H1 (cell line): ENCODE data around the gene TMEM18. TPM values are rescaled to one million over a fixed set of nuclear protein-coding genes. Genes with fewer than 3 reads are reported as not detected.

ENCODE experiments used
- CTCF ChIA-PET: fragments of 300-600 bp; sonication (Branson Sonifier 250); formaldehyde crosslinking; loops from one replicate; lab custom pipeline; 2021; ENCODE audit not compliant: partially characterized antibody; lab: Charles Lee
- POLR2A ChIA-PET: fragments of 300-600 bp; sonication (Branson Sonifier 250); formaldehyde crosslinking; loops from one replicate; lab custom pipeline; 2021; ENCODE audit warnings: inconsistent platforms; ENCODE audit not compliant: partially characterized antibody; lab: Charles Lee
- DNase-seq, 2 experiments: peaks; one replicate each; pipeline versions ENCODE4 v3.0.0 to v3.0.0-alpha.2; 2010 to 2022; ENCODE audit warnings: low spot score in 2 of 2, low read depth in 1 of 2, mixed read lengths in 1 of 2
- FAIRE-seq: peaks from 2 replicates; lab custom pipeline; 2011; peaks lifted over from hg19 to GRCh38; lab: Jason Lieb, UNC
- H2AFZ ChIP-seq: 2 replicates; pipeline ENCODE4 v1.8.1; 2012; ENCODE audit warnings: low read length, inconsistent platforms
- H2AK5ac ChIP-seq: 2 replicates; pipeline ENCODE4 v1.6.1; 2013; ENCODE audit warnings: low read depth, low read length
- H2BK120ac ChIP-seq: replicated peaks from 2 replicates; pipeline ENCODE3; 2013; ENCODE audit warnings: low read depth, low read length, inconsistent platforms
- H2BK12ac ChIP-seq: 2 replicates; pipeline ENCODE4 v1.6.1; 2013; ENCODE audit warnings: low read depth, low read length
- H2BK15ac ChIP-seq: 2 replicates; pipeline ENCODE4 v1.6.1; 2013; ENCODE audit warnings: low read length
- H2BK20ac ChIP-seq: 2 replicates; pipeline ENCODE4 v1.6.1; 2013; ENCODE audit warnings: low read length
- H2BK5ac ChIP-seq: 2 replicates; pipeline ENCODE4 v1.6.1; 2013; ENCODE audit warnings: low read depth, low read length
- H3K14ac ChIP-seq: 2 replicates; pipeline ENCODE4 v1.6.1; 2013; ENCODE audit warnings: inconsistent platforms; ENCODE audit not compliant: insufficient read length
- H3K18ac ChIP-seq: 2 replicates; pipeline ENCODE4 v1.6.1; 2013; ENCODE audit warnings: low read length; ENCODE audit errors: extremely low read depth
- H3K23ac ChIP-seq: 2 replicates; pipeline ENCODE4 v1.6.1; 2013; ENCODE audit warnings: inconsistent platforms; ENCODE audit not compliant: insufficient read length
- H3K23me2 ChIP-seq: 2 replicates; pipeline ENCODE4 v1.6.1; 2013; ENCODE audit warnings: low read depth, low read length
- H3K27ac ChIP-seq: 2 replicates; pipeline ENCODE4 v1.6.1; 2011; ENCODE audit warnings: low read depth, low read length, inconsistent platforms
- H3K27me3 ChIP-seq, 4 experiments: replicated peaks in 1 of 4; 1 replicate in 1 of 4; 2 replicates in 3 of 4; pipeline versions ENCODE4 v1.6.1 to v1.8.1; 2011 to 2013; ENCODE audit warnings: low read length in 3 of 4, mild to moderate bottlenecking in 3 of 4, inconsistent platforms in 2 of 4, mixed read lengths in 2 of 4, moderate library complexity in 1 of 4; ENCODE audit not compliant: control insufficient read depth in 3 of 4, insufficient read depth in 3 of 4; ENCODE audit errors: extremely low read depth in 1 of 4
- H3K36me3 ChIP-seq, 4 experiments: 2 replicates each; pipeline versions ENCODE4 v1.6.1 to v1.8.1; 2011 to 2013; ENCODE audit warnings: mild to moderate bottlenecking in 4 of 4, low read length in 3 of 4, moderate library complexity in 2 of 4, control low read depth in 1 of 4, inconsistent platforms in 1 of 4; ENCODE audit not compliant: insufficient read depth in 4 of 4, control insufficient read depth in 2 of 4
- H3K4ac ChIP-seq: replicated peaks from 2 replicates; pipeline ENCODE3; 2013; ENCODE audit warnings: low read length, low read depth, mixed read lengths, inconsistent platforms; ENCODE audit not compliant: insufficient read length
- H3K4me1 ChIP-seq, 4 experiments: replicated peaks in 1 of 4; 1 replicate in 1 of 4; 2 replicates in 3 of 4; pipeline versions ENCODE4 v1.6.1 to v1.8.1; 2011 to 2013; ENCODE audit warnings: low read length in 3 of 4, inconsistent platforms in 2 of 4, mixed read lengths in 1 of 4; ENCODE audit not compliant: insufficient read depth in 4 of 4, control insufficient read depth in 3 of 4
- H3K4me2 ChIP-seq, 2 experiments: 2 replicates each; pipeline versions ENCODE4 v1.6.1 to v1.8.1; 2011 to 2013; ENCODE audit warnings: low read depth in 2 of 2, low read length in 2 of 2, control low read depth in 1 of 2, inconsistent platforms in 1 of 2, mild to moderate bottlenecking in 1 of 2; ENCODE audit not compliant: insufficient read depth in 1 of 2
- H3K4me3 ChIP-seq, 4 experiments: fragments of 200-600, 300-600 bp in 1 of 4; sonication (generic), shearing (Covaris generic), sonication (Bioruptor Twin) in 1 of 4; 2 replicates each; pipeline versions ENCODE4 v1.5.1 to v1.8.1; 2011 to 2016; ENCODE audit warnings: low read length in 4 of 4, low read depth in 3 of 4, control low read depth in 2 of 4, inconsistent platforms in 2 of 4, mild to moderate bottlenecking in 2 of 4, mixed read lengths in 1 of 4, moderate library complexity in 1 of 4; ENCODE audit not compliant: insufficient read depth in 2 of 4; ENCODE audit errors: extremely low read depth in 1 of 4
- H3K56ac ChIP-seq: replicated peaks from 2 replicates; pipeline ENCODE3; 2013; ENCODE audit warnings: low read depth, mild to moderate bottlenecking, mixed read lengths, low read length, inconsistent platforms; ENCODE audit not compliant: insufficient read length
- H3K79me1 ChIP-seq: 2 replicates; pipeline ENCODE4 v1.6.1; 2013; ENCODE audit warnings: low read depth, low read length, control low read depth
- H3K79me2 ChIP-seq, 2 experiments: 2 replicates each; pipeline versions ENCODE4 v1.6.1 to v1.8.1; 2012 to 2013; ENCODE audit warnings: low read length in 2 of 2, mild to moderate bottlenecking in 2 of 2, inconsistent platforms in 1 of 2; ENCODE audit not compliant: insufficient read depth in 2 of 2, control insufficient read depth in 1 of 2
- H3K9ac ChIP-seq, 4 experiments: replicated peaks in 1 of 4; 1 replicate in 1 of 4; 2 replicates in 3 of 4; pipeline versions ENCODE4 v1.6.1 to v1.8.1; 2011 to 2013; ENCODE audit warnings: low read depth in 3 of 4, low read length in 3 of 4, control low read depth in 2 of 4, mild to moderate bottlenecking in 2 of 4, moderate library complexity in 2 of 4, inconsistent platforms in 1 of 4; ENCODE audit errors: extremely low read depth in 1 of 4
- H3K9me3 ChIP-seq, 2 experiments: 2 replicates each; pipeline versions ENCODE4 v1.6.1 to v1.8.1; 2012 to 2013; ENCODE audit warnings: mild to moderate bottlenecking in 2 of 2, moderate library complexity in 2 of 2, control low read depth in 1 of 2, inconsistent platforms in 1 of 2, low read depth in 1 of 2, low read length in 1 of 2, mixed read lengths in 1 of 2; ENCODE audit not compliant: insufficient read depth in 2 of 2
- H4K20me1 ChIP-seq, 2 experiments: replicated peaks in 1 of 2; 2 replicates each; pipeline versions ENCODE3 to v1.8.1; 2011 to 2013; ENCODE audit warnings: inconsistent platforms in 2 of 2, low read length in 2 of 2, mild to moderate bottlenecking in 1 of 2; ENCODE audit not compliant: insufficient read depth in 2 of 2, control insufficient read depth in 1 of 2
- H4K5ac ChIP-seq: 2 replicates; pipeline ENCODE4 v1.6.1; 2013; ENCODE audit warnings: low read length, low read depth, mixed read lengths, inconsistent platforms; ENCODE audit not compliant: insufficient read length
- H4K8ac ChIP-seq: 2 replicates; pipeline ENCODE4 v1.8.0; 2013; ENCODE audit warnings: mild to moderate bottlenecking, moderate library complexity, low read length, inconsistent platforms; ENCODE audit not compliant: insufficient read depth; ENCODE audit errors: extremely low read depth
- H4K91ac ChIP-seq: replicated peaks from 2 replicates; pipeline ENCODE3; 2013; ENCODE audit warnings: low read length, mixed read lengths, inconsistent platforms; ENCODE audit not compliant: insufficient read length
- ATF3 ChIP-seq: IDR thresholded peaks from 2 replicates; pipeline ENCODE4 v1.6.1; 2011; ENCODE audit warnings: low read depth, mild to moderate bottlenecking, low read length; ENCODE audit not compliant: insufficient read depth
- CBX5 ChIP-seq: fragments of 300-800, 300-1000 bp; sonication (generic); IDR thresholded peaks from 2 replicates; pipeline ENCODE4 v1.7.1; 2016; ENCODE audit warnings: antibody characterized with exemption, low read length, low read depth
- HDAC2 ChIP-seq, 2 experiments: fragments of 300-600 bp in 1 of 2; sonication (generic) in 1 of 2; IDR thresholded peaks; 2 replicates each; pipeline ENCODE4 v1.6.1; 2011 to 2012; ENCODE audit warnings: low read depth in 2 of 2, low read length in 2 of 2, mild to moderate bottlenecking in 2 of 2, moderate library complexity in 2 of 2, borderline replicate concordance in 1 of 2, inconsistent platforms in 1 of 2
- HDAC6 ChIP-seq: IDR thresholded peaks from one replicate; pipeline ENCODE4 v1.7.1; 2012; ENCODE audit warnings: low read depth, mild to moderate bottlenecking, inconsistent platforms, low read length, moderate library complexity
- RAD21 ChIP-seq, 2 experiments: IDR thresholded peaks in 1 of 2; conservative IDR thresholded peaks in 1 of 2; 2 replicates each; pipeline ENCODE4 v1.6.1; 2011; ENCODE audit warnings: low read depth in 2 of 2, low read length in 2 of 2, improper control_type of control experiment in 1 of 2, inconsistent platforms in 1 of 2, mild to moderate bottlenecking in 1 of 2, moderate library complexity in 1 of 2
- RFX5 ChIP-seq: IDR thresholded peaks from 2 replicates; pipeline ENCODE4 v1.6.1; 2011; ENCODE audit warnings: low read depth, low read length, improper control_type of control experiment, borderline replicate concordance
- SAP30 ChIP-seq: fragments of 300-600 bp; sonication (generic); IDR thresholded peaks from 2 replicates; pipeline ENCODE4 v1.7.1; 2012; ENCODE audit warnings: low read length, moderate library complexity, mild to moderate bottlenecking, inconsistent platforms; ENCODE audit not compliant: insufficient read depth, insufficient replicate concordance
- SP1 ChIP-seq: IDR thresholded peaks from 2 replicates; pipeline ENCODE4 v1.6.1; 2011; ENCODE audit warnings: low read depth, low read length
- TAF7 ChIP-seq: optimal IDR thresholded peaks from 2 replicates; pipeline ENCODE3; 2011; ENCODE audit warnings: low read depth, mild to moderate bottlenecking, inconsistent platforms, low read length, moderate library complexity, borderline replicate concordance
- TBP ChIP-seq: IDR thresholded peaks from 2 replicates; pipeline ENCODE4 v1.6.1; 2011; ENCODE audit warnings: low read depth, low read length, improper control_type of control experiment
- YY1 ChIP-seq: IDR thresholded peaks from 2 replicates; pipeline ENCODE4 v1.6.1; 2011; ENCODE audit warnings: low read depth, mild to moderate bottlenecking, low read length
- WGBS, 2 experiments: shearing (Covaris generic) in 1 of 2; methylation state at CpG; one replicate each; pipeline versions ENCODE4 v1.1.6 to v1.1.7; 2013 to 2015; ENCODE audit warnings: low lambda C conversion rate in 2 of 2, mixed read lengths in 2 of 2, inconsistent platforms in 1 of 2, low coverage in 1 of 2, missing lambda C conversion rate in 1 of 2; ENCODE audit not compliant: insufficient replicate concordance in 2 of 2, insufficient coverage in 1 of 2, insufficient read length in 1 of 2; ENCODE audit errors: extremely low coverage in 1 of 2, missing lambda C conversion rate in 1 of 2; 5-methylcytosine and 5-hydroxymethylcytosine counted together
- polyA plus RNA-seq, 7 experiments: library from polyadenylated mRNA; depleted of rRNA in 3 of 7; stranded (reverse) in 5 of 7; unstranded in 2 of 7; fragments of >200 nt in 5 of 7; fragments of 200-250 nt in 2 of 7; gene quantifications; 1 replicate in 5 of 7; 2 replicates in 1 of 7; 4 replicates in 1 of 7; pipeline versions ENCODE4 v1.2.1 to v1.2.3, GENCODE V29; 2011 to 2013; ENCODE audit warnings: missing spikeins in 2 of 7, mixed read lengths in 2 of 7
- total RNA-seq: library from RNA; stranded (reverse); fragmentation: NEBNext Ultra II Directional; extraction: Animal tissue kit (Norgen Biotek cat#: 25700); gene quantifications from 2 replicates; pipeline ENCODE4 v1.2.1, GENCODE V29; 2021

TMEM18 gene
- total and polyA plus RNA-seq, 2 of the 8 experiments (the other 6 are each of a cell fraction or from before 2014, with no cell fraction given): 22.4 to 27.1 TPM

- Histone ChIP-seq H2AFZ (no peak overlapping the region), H4K91ac (peak overlapping the region; percentile 11), H3K4me3 (no peak overlapping the region), H3K4me2 (no peak overlapping the region), H3K14ac (no peak overlapping the region), H3K79me2 (no peaks in the 10 kb centered on the region), H2AK5ac (no peak overlapping the region), H4K20me1 (no peaks in the 10 kb centered on the region), H2BK5ac (no peak overlapping the region), H3K9ac (no peak overlapping the region), H2BK12ac (0 out of 2 replicates have a peak overlapping the region, but pooled peaks have one; percentile 18), H3K23ac (no peak overlapping the region), H3K9me3 (no peaks in the 10 kb centered on the region), H3K18ac (no peak overlapping the region), H3K4me1 (peaks cover 0 to 7% (median 4%) of the 10 kb centered on the region in 4 experiments; a peak in 5 of 7 replicates), H3K79me1 (no peaks in the 10 kb centered on the region), H2BK15ac (0 out of 2 replicates have a peak overlapping the region, but pooled peaks have one; percentile 48), H2BK20ac (no peak overlapping the region), H3K23me2 (no peaks in the 10 kb centered on the region), H3K4ac (peak overlapping the region; percentile 12), H4K8ac (peak overlapping the region; percentile 4; the same call in 1 of the 2 replicates), H3K36me3 (no peaks in the 10 kb centered on the region), H3K27ac (no peak overlapping the region), H2BK120ac (no peak overlapping the region), H4K5ac (no peak overlapping the region), H3K27me3 (no peaks in the 10 kb centered on the region), H3K56ac (no peak overlapping the region)
- ChIA-PET CTCF (interaction anchor here (0.8 to 1.1 kb wide), 2 partner anchors 13 to 230 kb away, joined by 3 read pairs; partner anchors contain the start of gene SNTG2), POLR2A (interaction anchor here (0.9 to 1.2 kb wide), 2 partner anchors 8 to 113 kb away, joined by 3 to 8 read pairs; no protein-coding TSS in a partner anchor)
- no peak for FAIRE-seq
- TF ChIP-seq TBP: no peak
- TF ChIP-seq ATF3: no peak
- no peak for TF ChIP-seq HDAC2 (IDR thresholded peaks at IDR 0.05; ENCODE audit: borderline replicate concordance in 1 of 2, low read depth in 2 of 2, low read length in 2 of 2)
- TF ChIP-seq TAF7: no peak
- TF ChIP-seq CBX5: no peak
- no peak for TF ChIP-seq YY1
- TF ChIP-seq HDAC6: no peak
- no peak for TF ChIP-seq RAD21 (IDR thresholded peaks at IDR 0.05 in 1 of 2, conservative IDR thresholded peaks at IDR 0.05 in 1 of 2; ENCODE audit: low read depth in 2 of 2, low read length in 2 of 2)
- TF ChIP-seq SAP30: no peak
- TF ChIP-seq SP1: no peak
- no peak for TF ChIP-seq RFX5
- 90% methylated on average over 21 of the region's 21 CpGs; no CpG with 5 or more reads in 1 of the 2 experiments for WGBS, 2 experiments
- no peak for DNase-seq
Measured at GRCh38 chr2:720842-721241, 43.6 kb upstream of the TMEM18 start.
